GM12874 (cell line): ENCODE results near the gene PKHD1.

Experiments used
- CTCF ChIP-seq: IDR thresholded peaks from 2 replicates; pipeline ENCODE4 v1.5.1; 2011; ENCODE audit warnings: low read depth, mild to moderate bottlenecking, control low read depth, low read length, moderate library complexity; ENCODE audit not compliant: insufficient read depth

Gene PKHD1

GRCh38 chr6:51717477-51717876 is 369.9 kb downstream of the PKHD1 start:
- TF ChIP-seq CTCF, result no peak

GRCh38 chr6:51711876-51712275 is 375.5 kb downstream of the PKHD1 start:
- no peak for TF ChIP-seq CTCF

GRCh38 chr6:51706086-51706485 is 381.3 kb downstream of the PKHD1 start:
- no peak for TF ChIP-seq CTCF

GRCh38 chr6:51704932-51705540 is 382.4 kb downstream of the PKHD1 start:
- TF ChIP-seq CTCF, result no peak

- TF ChIP-seq CTCF, result no peak
These were observed 384.6 kb downstream of the PKHD1 start for GRCh38 chr6:51702851-51703250.

GRCh38 chr6:51684603-51685002 is 402.8 kb downstream of the PKHD1 start:
- TF ChIP-seq CTCF, result no peak

GRCh38 chr6:51684038-51684437 is 403.4 kb downstream of the PKHD1 start:
- no peak for TF ChIP-seq CTCF
